ENCODE results near the gene EYA3.

EYA3 gene

DNA sequence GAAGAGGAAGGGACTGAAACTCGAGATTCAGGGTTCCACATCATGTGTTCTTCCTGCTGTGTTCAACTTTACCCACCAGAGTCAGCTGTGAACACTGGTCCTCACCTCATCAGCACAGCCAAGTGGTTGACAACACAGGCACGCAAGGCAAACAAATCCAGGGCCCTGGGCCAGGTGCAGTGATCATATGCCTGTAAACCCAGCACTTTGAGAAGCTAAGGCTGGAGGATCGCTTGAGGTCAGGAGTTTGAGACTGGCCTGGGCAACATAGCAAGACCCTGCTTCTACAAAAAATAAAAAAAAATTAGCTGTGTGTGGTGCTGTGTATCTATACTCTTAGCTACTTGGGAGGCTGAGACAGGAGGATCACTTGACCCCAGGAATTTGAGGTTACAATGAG lies 137.0 kb downstream of the EYA3 start:
- Mint-ChIP-seq H3K27ac (no peak overlapping the region), H3K4me3 (no peak overlapping the region), H3K4me1 (ENCODE audit: low read depth) (no peaks in the 10 kb centered on the region), H3K27me3 (ENCODE audit: low read depth) (peaks cover 5% of the 10 kb centered on the region), H3K36me3 (ENCODE audit: low read depth) (no peaks in the 10 kb centered on the region), H3K9me3 (no peaks in the 10 kb centered on the region)

DNA sequence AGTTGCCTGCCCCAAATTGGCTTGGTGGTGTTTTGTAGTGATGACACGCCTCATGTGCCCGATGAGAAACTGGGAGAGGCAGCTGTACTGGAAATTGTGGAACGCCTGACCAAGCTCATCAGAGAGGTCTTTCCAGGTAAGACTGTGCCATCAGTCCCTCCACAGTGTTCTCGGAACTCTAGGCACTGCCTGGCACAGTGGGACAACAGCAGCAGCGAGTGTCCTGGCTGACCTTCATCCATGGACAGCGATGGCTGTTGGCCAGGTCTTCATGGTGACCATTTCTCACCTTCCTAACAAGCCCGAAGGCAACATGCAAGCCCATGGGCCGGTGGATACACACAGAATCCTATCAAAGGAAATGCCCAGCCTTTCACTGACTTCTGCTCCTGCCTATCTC lies 139.4 kb downstream of the EYA3 start:
- no peak overlapping the region for H3K27ac Mint-ChIP-seq

GRCh38 chr1:27945020-27945419 lies 143.4 kb downstream of the EYA3 start:
- peaks cover 22% of the 10 kb centered on the region for H3K4me1 Mint-ChIP-seq (ENCODE audit: low read depth)

More for the DNA sequence above, 139.4 kb downstream of the EYA3 start:
- Mint-ChIP-seq H3K4me3 (no peak overlapping the region), H3K36me3 (ENCODE audit: low read depth) (no peaks in the 10 kb centered on the region), H3K27me3 (ENCODE audit: low read depth) (no peaks in the 10 kb centered on the region), H3K9me3 (no peaks in the 10 kb centered on the region), H3K4me1 (ENCODE audit: low read depth) (peaks cover 2% of the 10 kb centered on the region)

GRCh38 chr1:27941671-27942540 lies 146.5 kb downstream of the EYA3 start:
- Mint-ChIP-seq H3K27me3 (ENCODE audit: low read depth) (no peaks in the 10 kb centered on the region), H3K27ac (peak overlapping the region; percentile 80), H3K36me3 (ENCODE audit: low read depth) (no peaks in the 10 kb centered on the region), H3K4me1 (ENCODE audit: low read depth) (peaks cover 30% of the 10 kb centered on the region), H3K4me3 (no peak overlapping the region), H3K9me3 (no peaks in the 10 kb centered on the region)

More at GRCh38 chr1:27945020-27945419, 143.4 kb downstream of the EYA3 start:
- Mint-ChIP-seq H3K36me3 (ENCODE audit: low read depth) (no peaks in the 10 kb centered on the region), H3K27ac (peak overlapping the region; percentile 62), H3K4me3 (no peak overlapping the region), H3K27me3 (ENCODE audit: low read depth) (no peaks in the 10 kb centered on the region), H3K9me3 (no peaks in the 10 kb centered on the region)

DNA sequence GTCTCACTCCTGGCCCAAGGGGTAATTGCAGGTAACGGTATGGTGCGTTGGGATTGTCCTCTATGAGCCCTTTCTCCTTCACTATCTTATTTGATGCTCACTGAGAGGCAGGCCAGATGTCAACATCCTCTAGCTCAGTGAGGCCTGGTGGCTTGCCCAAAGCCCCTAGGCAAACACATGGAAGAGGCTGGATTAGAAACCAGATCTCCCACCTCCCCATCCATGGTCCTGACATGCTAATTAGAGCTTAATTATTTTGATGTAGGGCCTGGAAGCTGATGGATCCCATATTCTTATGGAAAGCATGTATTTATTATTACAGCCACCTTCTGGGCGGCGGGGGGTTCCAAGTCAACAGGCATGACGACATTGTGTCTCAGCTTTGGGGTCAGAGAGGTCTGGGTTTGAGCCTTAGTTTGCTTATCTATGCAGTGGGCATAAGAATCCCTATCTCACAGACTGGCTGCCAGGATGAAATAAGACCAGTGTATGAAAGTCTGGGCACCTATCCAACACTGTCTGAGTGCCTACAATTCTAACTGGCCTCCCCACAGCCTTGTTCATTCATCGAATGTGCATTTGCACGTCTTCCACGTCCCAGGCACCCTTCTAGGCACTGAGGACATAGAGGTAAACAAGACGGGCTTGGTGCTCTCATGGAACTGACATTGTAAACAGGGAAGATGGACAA lies 147.4 kb downstream of the EYA3 start:
- peaks cover 30% of the 10 kb centered on the region for H3K4me1 Mint-ChIP-seq (ENCODE audit: low read depth)
- peaks cover under 1% of the 10 kb centered on the region for H3K27me3 Mint-ChIP-seq (ENCODE audit: low read depth)
- no peak overlapping the region for H3K4me3 Mint-ChIP-seq
- H3K27ac Mint-ChIP-seq, result peak overlapping the region; percentile 80
- H3K9me3 Mint-ChIP-seq, result no peaks in the 10 kb centered on the region
- no peaks in the 10 kb centered on the region for H3K36me3 Mint-ChIP-seq (ENCODE audit: low read depth)

GRCh38 chr1:27940297-27940696 lies 148.1 kb downstream of the EYA3 start:
- peak overlapping the region; percentile 69 for H3K27ac Mint-ChIP-seq
- peaks cover 34% of the 10 kb centered on the region for H3K4me1 Mint-ChIP-seq (ENCODE audit: low read depth)
- peaks cover 7% of the 10 kb centered on the region for H3K27me3 Mint-ChIP-seq (ENCODE audit: low read depth)
- H3K36me3 Mint-ChIP-seq (ENCODE audit: low read depth), result no peaks in the 10 kb centered on the region
- H3K4me3 Mint-ChIP-seq, result no peak overlapping the region
- H3K9me3 Mint-ChIP-seq, result no peaks in the 10 kb centered on the region

GRCh38 chr1:27938488-27938887 lies 149.9 kb downstream of the EYA3 start:
- peaks cover 37% of the 10 kb centered on the region for H3K4me1 Mint-ChIP-seq (ENCODE audit: low read depth)
- peaks cover 10% of the 10 kb centered on the region for H3K27me3 Mint-ChIP-seq (ENCODE audit: low read depth)
- H3K36me3 Mint-ChIP-seq (ENCODE audit: low read depth), result no peaks in the 10 kb centered on the region
- H3K4me3 Mint-ChIP-seq, result no peak overlapping the region
- H3K27ac Mint-ChIP-seq, result no peak overlapping the region
- no peaks in the 10 kb centered on the region for H3K9me3 Mint-ChIP-seq

DNA sequence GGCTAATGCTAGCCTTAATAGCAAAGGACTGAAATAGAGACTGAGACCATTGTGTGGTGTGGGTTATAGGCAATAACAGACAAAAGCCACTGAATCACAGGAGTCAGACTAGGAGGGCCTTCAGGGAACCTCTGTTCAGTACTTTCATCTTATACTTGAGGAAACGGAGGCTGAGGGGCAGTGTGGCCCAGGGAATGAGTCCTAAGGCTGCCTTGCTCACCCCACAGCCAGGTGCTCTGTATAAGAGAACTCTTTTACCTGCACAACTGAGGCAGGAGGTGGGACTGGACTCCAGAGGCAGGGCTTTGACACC lies 150.9 kb downstream of the EYA3 start:
- Mint-ChIP-seq H3K4me3 (no peak overlapping the region), H3K4me1 (ENCODE audit: low read depth) (peaks cover 33% of the 10 kb centered on the region), H3K36me3 (ENCODE audit: low read depth) (peaks cover 1% of the 10 kb centered on the region), H3K27me3 (ENCODE audit: low read depth) (peaks cover 13% of the 10 kb centered on the region), H3K9me3 (no peaks in the 10 kb centered on the region), H3K27ac (no peak overlapping the region)

DNA sequence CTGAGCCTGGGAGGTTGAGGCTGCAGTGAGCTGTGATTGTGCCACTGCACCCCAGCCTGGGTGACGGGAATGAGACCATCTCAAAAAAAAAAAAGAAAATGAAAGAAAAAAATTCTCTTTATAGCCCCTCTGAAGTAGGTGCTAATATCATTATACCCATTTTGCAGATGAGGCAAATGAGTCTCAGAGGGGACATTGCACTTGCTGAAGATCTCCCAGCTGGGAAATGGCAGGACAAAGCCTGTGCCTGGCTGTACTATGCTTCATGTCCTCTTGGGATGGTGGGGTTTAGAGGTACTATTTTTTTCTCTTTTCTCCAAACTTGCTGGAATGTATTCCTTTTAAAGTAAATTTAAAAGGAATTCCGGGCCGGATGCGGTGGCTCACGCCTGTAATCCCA lies 152.0 kb downstream of the EYA3 start:
- H3K36me3 Mint-ChIP-seq (ENCODE audit: low read depth), result peaks cover 1% of the 10 kb centered on the region
- H3K27ac Mint-ChIP-seq, result no peak overlapping the region
- H3K4me3 Mint-ChIP-seq, result no peak overlapping the region
- H3K9me3 Mint-ChIP-seq, result no peaks in the 10 kb centered on the region
- peaks cover 38% of the 10 kb centered on the region for H3K4me1 Mint-ChIP-seq (ENCODE audit: low read depth)
- peaks cover 14% of the 10 kb centered on the region for H3K27me3 Mint-ChIP-seq (ENCODE audit: low read depth)

DNA sequence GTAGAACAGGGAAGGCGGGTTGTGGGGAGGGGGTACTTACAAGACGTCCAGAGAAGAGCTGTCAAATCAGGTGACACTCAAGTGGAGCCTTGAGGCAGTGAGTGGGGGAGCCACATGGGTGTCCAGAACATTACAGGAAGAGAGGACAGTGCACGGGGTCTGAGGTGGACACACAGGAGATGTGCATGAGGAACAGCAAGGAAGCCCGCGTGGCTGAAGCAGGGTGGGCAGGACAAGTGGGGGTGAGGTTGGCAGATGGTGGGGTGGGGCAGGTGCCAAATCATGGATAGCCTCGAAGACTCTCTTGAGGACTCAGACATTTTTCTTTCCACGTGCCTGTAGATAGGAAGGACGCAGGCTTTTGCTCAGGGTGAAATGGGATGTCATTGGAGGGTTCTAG lies 152.7 kb downstream of the EYA3 start:
- H3K9me3 Mint-ChIP-seq, result no peaks in the 10 kb centered on the region
- H3K27me3 Mint-ChIP-seq (ENCODE audit: low read depth), result peaks cover 14% of the 10 kb centered on the region
- peak overlapping the region; percentile 61 for H3K4me3 Mint-ChIP-seq
- peaks cover 41% of the 10 kb centered on the region for H3K4me1 Mint-ChIP-seq (ENCODE audit: low read depth)
- peaks cover 1% of the 10 kb centered on the region for H3K36me3 Mint-ChIP-seq (ENCODE audit: low read depth)
- peak overlapping the region; percentile 10 for H3K27ac Mint-ChIP-seq

DNA sequence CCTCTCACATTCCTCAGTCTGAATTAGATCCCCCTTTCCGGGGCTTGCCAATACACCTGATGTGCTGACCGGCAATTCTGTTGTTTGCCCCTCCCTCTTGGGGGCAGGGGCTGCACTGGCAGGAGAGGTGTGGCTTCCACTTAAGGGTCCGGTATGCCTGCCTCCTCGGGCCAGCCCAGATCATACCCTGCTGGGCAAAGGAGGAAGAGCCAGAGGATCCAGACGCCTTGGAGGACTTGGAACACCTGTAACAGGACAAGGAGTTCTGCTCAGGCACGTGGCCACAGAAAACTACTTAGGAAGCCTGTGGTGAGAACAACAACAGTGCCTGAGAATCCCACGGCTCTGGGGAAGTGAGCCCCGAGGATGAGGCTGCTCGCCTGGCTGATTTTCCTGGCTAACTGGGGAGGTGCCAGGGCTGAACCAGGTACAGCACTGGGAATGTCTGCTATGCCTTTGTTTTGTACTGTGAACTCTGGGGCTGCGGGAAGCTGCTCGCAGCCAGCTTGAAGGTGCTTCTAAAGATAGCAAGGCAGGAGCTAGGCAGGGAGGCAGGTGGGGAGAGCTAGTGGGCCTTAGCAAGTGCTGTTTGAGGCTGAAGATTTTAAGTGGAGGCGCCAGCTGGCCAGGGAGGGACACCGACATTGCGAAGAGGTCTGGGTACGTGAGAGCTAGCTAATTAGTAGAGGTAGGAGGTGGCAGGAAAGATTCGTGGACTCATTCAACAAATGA lies 153.4 kb downstream of the EYA3 start, which contains the start of gene SMPDL3B:
TSS of gene SMPDL3B (plus strand) at position 183 of the 732 bp plus-strand sequence. CDS start at position 367, 184 bp downstream.
- no peaks in the 10 kb centered on the region for H3K9me3 Mint-ChIP-seq
- H3K27ac Mint-ChIP-seq, result peak within 1 kb of the TSS; percentile 10
- H3K4me1 Mint-ChIP-seq (ENCODE audit: low read depth), result peaks cover 35% of the 10 kb centered on the region
- peaks cover 14% of the 10 kb centered on the region for H3K27me3 Mint-ChIP-seq (ENCODE audit: low read depth)
- H3K4me3 Mint-ChIP-seq, result peak within 1 kb of the TSS; percentile 61
- H3K36me3 Mint-ChIP-seq (ENCODE audit: low read depth), result peaks cover 1% of the 10 kb centered on the region

DNA sequence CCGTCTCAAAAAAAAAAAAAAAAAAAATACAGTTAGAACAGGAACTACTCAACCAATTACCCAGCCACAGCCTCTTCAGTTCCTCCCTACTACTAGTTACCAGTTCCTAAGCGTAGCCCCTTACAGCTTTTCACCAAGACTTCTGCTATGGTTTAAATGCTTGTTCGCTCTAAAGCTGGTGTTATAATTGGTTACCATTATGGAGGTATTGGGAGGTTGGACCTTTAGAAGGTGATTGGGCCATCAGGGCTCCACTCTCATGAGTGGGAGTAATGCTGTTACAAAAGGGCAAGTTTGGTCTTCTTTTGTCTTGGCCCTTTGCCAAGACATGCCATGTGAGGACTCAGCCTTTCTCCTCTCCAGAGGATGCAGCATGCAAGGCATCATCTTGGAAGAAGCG lies 156.7 kb downstream of the EYA3 start:
- H3K36me3 Mint-ChIP-seq (ENCODE audit: low read depth), result peaks cover 1% of the 10 kb centered on the region
- no peak overlapping the region for H3K27ac Mint-ChIP-seq
- peaks cover 29% of the 10 kb centered on the region for H3K4me1 Mint-ChIP-seq (ENCODE audit: low read depth)
- H3K9me3 Mint-ChIP-seq, result no peaks in the 10 kb centered on the region
- H3K4me3 Mint-ChIP-seq, result no peak overlapping the region
- H3K27me3 Mint-ChIP-seq (ENCODE audit: low read depth), result peaks cover 14% of the 10 kb centered on the region

DNA sequence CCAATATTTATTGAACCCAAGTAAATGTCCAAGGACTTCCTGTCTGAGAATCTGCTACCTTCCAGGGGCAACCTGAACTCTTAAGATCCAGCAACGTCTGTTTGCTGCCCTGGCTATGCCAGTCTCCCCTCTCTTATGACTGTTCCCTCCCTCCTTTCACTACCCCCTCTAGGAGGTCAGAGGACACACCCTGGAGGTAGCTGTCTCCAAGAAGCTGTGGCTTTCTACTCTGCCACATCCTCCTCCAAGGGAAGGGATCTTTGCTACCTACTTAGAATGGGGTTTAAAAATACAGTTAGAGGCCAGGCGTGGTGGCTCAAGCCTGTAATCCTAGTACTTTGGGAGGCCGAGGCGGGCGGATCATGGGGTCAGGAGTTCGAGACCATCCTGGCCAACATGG lies 157.2 kb downstream of the EYA3 start:
- peak overlapping the region; percentile 12 for H3K4me3 Mint-ChIP-seq
- H3K27ac Mint-ChIP-seq, result peak overlapping the region; percentile 81

GRCh38 chr1:27928216-27928954 lies 160.0 kb downstream of the EYA3 start:
- peaks cover 1% of the 10 kb centered on the region for H3K36me3 Mint-ChIP-seq (ENCODE audit: low read depth)

More for the DNA sequence above, 157.2 kb downstream of the EYA3 start:
- peaks cover 29% of the 10 kb centered on the region for H3K4me1 Mint-ChIP-seq (ENCODE audit: low read depth)
- no peaks in the 10 kb centered on the region for H3K9me3 Mint-ChIP-seq
- peaks cover 1% of the 10 kb centered on the region for H3K36me3 Mint-ChIP-seq (ENCODE audit: low read depth)
- H3K27me3 Mint-ChIP-seq (ENCODE audit: low read depth), result peaks cover 14% of the 10 kb centered on the region

More at GRCh38 chr1:27928216-27928954, 160.0 kb downstream of the EYA3 start:
- Mint-ChIP-seq H3K27me3 (ENCODE audit: low read depth) (peaks cover 9% of the 10 kb centered on the region), H3K27ac (no peak overlapping the region), H3K4me3 (no peak overlapping the region), H3K9me3 (no peaks in the 10 kb centered on the region), H3K4me1 (ENCODE audit: low read depth) (peaks cover 17% of the 10 kb centered on the region)

Data from T-helper 1 cell treated with Interleukin-12 subunit alpha and Interleukin-12 subunit beta and Interleukin-4 antibody, amounts not matched to agents 30 μg/mL and 1 μg/mL, for 36 hours (primary cell).